ENCODE data around the gene RPS3A.
A peak's percentile ranks its signal among the peaks of the same experiment; 100 is the strongest.

RPS3A gene

DNA sequence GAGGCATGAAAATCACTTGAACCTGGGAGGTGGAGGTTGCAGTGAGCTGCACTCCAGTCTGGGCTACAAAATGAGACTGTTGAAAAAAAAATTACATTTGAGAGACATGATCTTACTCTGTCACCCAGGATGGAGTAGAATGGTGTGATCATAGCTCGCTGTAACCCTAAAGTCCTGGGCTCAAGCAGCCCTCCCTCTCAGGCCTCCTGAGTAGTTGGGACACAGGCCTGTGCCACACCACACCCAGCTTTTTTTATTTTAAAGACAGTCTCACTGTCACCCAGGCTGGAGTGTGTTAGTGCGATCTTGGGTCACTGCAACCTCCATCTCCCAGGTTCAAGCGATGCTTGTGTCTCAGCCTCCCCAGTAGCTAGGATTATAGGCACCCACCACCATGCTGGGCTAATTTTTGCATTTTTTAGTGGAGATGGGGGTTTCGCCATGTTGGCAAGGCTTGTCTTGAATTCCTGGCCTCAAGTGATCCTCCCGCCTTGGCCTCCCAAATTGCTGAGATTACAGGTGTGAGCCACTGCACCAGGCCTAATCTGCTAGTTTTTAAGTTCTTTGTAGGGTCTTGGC is 6.1 kb downstream of the RPS3A start:
- TF ChIP-seq, protein P1, sequence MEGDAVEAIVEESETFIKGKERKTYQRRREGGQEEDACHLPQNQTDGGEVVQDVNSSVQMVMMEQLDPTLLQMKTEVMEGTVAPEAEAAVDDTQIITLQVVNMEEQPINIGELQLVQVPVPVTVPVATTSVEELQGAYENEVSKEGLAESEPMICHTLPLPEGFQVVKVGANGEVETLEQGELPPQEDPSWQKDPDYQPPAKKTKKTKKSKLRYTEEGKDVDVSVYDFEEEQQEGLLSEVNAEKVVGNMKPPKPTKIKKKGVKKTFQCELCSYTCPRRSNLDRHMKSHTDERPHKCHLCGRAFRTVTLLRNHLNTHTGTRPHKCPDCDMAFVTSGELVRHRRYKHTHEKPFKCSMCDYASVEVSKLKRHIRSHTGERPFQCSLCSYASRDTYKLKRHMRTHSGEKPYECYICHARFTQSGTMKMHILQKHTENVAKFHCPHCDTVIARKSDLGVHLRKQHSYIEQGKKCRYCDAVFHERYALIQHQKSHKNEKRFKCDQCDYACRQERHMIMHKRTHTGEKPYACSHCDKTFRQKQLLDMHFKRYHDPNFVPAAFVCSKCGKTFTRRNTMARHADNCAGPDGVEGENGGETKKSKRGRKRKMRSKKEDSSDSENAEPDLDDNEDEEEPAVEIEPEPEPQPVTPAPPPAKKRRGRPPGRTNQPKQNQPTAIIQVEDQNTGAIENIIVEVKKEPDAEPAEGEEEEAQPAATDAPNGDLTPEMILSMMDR (IDR thresholded peaks at IDR 0.05; ENCODE audit: low read depth, low read length): no peak

DNA sequence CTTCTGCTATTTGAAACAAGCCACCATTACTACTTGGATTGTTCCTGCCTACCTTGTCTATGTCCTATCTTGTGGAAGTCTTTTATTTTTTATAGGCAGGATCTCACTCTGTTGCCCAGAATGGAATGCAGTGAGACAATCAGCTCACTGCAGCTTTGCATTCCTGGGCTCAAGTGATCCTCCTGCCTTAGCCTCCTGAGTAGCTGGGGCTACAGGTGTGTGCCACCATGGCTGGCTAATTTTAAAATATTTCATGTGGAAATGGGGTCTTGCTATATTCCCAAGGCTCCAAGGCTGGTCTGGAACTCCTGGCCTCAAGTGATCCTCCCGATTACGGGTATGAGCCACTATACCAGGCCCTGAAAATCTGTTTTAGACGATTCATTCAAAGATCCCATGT is 7.6 kb downstream of the RPS3A start:
- Histone ChIP-seq H3K27me3 (ENCODE audit: insufficient read depth, low read depth, severe bottlenecking) (no peaks in the 10 kb centered on the region), H3K9me3 (ENCODE audit: severe bottlenecking) (no peaks in the 10 kb centered on the region), H3K27ac (no peak overlapping the region), H3K4me3 (ENCODE audit: low read depth, low read length) (no peak overlapping the region), H3K36me3 (peaks cover 76% of the 10 kb centered on the region)
- TF ChIP-seq, protein P1 (IDR thresholded peaks at IDR 0.05; ENCODE audit: low read depth, low read length): no peak
- DNase-seq: no peak

More for the DNA sequence above, 6.1 kb downstream of the RPS3A start:
- no peaks in the 10 kb centered on the region for H3K9me3 ChIP-seq (ENCODE audit: severe bottlenecking)
- DNase-seq: no peak
- H3K27ac ChIP-seq: no peak overlapping the region
- no peak overlapping the region for H3K4me3 ChIP-seq (ENCODE audit: low read depth, low read length)
- H3K36me3 ChIP-seq: peaks cover 91% of the 10 kb centered on the region
- no peaks in the 10 kb centered on the region for H3K27me3 ChIP-seq (ENCODE audit: insufficient read depth, low read depth, severe bottlenecking)

- Histone ChIP-seq H3K9me3 (ENCODE audit: severe bottlenecking) (no peaks in the 10 kb centered on the region), H3K4me3 (ENCODE audit: low read depth, low read length) (no peak overlapping the region), H3K27me3 (ENCODE audit: insufficient read depth, low read depth, severe bottlenecking) (no peaks in the 10 kb centered on the region), H3K27ac (no peak overlapping the region), H3K36me3 (peaks cover 63% of the 10 kb centered on the region)
- no peak for DNase-seq
- TF ChIP-seq, protein P1 (IDR thresholded peaks at IDR 0.05; ENCODE audit: low read depth, low read length): no peak
Measured at GRCh38 chr4:151110236-151110635, 10.8 kb downstream of the RPS3A start.

GRCh38 chr4:151114338-151114737 is 14.9 kb downstream of the RPS3A start:
- H3K27me3 ChIP-seq (ENCODE audit: insufficient read depth, low read depth, severe bottlenecking): no peaks in the 10 kb centered on the region
- no peak for DNase-seq
- TF ChIP-seq, protein P1 (IDR thresholded peaks at IDR 0.05; ENCODE audit: low read depth, low read length): no peak
- H3K36me3 ChIP-seq: peaks cover 33% of the 10 kb centered on the region
- H3K9me3 ChIP-seq (ENCODE audit: severe bottlenecking): no peaks in the 10 kb centered on the region
- H3K4me3 ChIP-seq (ENCODE audit: low read depth, low read length): no peak overlapping the region
- 0 out of 2 replicates have a peak overlapping the region, but pooled peaks have one; percentile 12 for H3K27ac ChIP-seq

DNA sequence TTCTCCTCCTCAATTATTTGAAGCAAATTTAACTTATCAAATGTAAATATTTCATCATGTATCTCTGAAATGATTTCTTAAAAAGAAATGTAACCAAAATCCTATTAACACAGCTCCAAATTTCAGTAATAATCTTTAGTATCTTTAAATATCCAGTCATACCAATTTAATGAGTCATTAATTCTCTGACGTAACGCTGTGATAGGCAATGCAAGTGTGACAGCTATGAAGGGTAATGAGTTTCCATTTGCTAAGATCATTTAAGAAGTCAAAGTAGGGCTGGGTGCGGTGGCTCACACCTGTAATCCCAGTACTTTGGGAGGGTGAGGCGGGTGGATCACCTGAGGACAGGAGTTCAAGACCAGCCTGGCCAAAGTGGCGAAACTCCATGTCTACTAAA is 15.6 kb downstream of the RPS3A start:
- no peaks in the 10 kb centered on the region for H3K27me3 ChIP-seq (ENCODE audit: insufficient read depth, low read depth, severe bottlenecking)
- H3K9me3 ChIP-seq (ENCODE audit: severe bottlenecking): no peaks in the 10 kb centered on the region
- no peak overlapping the region for H3K4me3 ChIP-seq (ENCODE audit: low read depth, low read length)
- peaks cover 32% of the 10 kb centered on the region for H3K36me3 ChIP-seq
- H3K27ac ChIP-seq: no peak overlapping the region
- no peak for DNase-seq
- TF ChIP-seq, protein P1 (IDR thresholded peaks at IDR 0.05; ENCODE audit: low read depth, low read length): no peak
